ENCODE measurements around the gene IFRD2. TPM values are rescaled to one million over a fixed set of nuclear protein-coding genes. Genes with fewer than 3 reads are reported as not detected.

IFRD2 gene
- total RNA-seq, 1 experiment from 2014 or later = 223 TPM

- DNase-seq (no peak), ATAC-seq (no peak)
- peaks cover 4% of the 10 kb centered on the region; the same call in 1 of the 2 replicates for H3K36me3 ChIP-seq (ENCODE audit: low read depth, low read length)
- POLR2A ChIA-PET (ENCODE audit: unreplicated experiment) = no interaction called here
- H4K20me1 ChIP-seq (ENCODE audit: low read length) = 0 out of 2 replicates have a peak, but pooled peaks cover 7% of the 10 kb centered on the region
- no TSS peak for BruUV-seq (replicated peaks)
- TF ChIP-seq CTCF (conservative IDR thresholded peaks at IDR 0.05; ENCODE audit: low read depth, low read length) (no peak), EZH2phosphoT487 (IDR thresholded peaks at IDR 0.05; ENCODE audit: borderline replicate concordance, low read length) (no peak), EZH2 (IDR thresholded peaks at IDR 0.05; ENCODE audit: low read length, unreplicated experiment) (no peak)
- H3K27me3 ChIP-seq (ENCODE audit: low read length) = no peaks in the 10 kb centered on the region
- no peak overlapping the region for H3K4me2 ChIP-seq (ENCODE audit: low read length)
- H3K9me2 ChIP-seq (replicated peaks; ENCODE audit: low read length) = no peaks in the 10 kb centered on the region
- no peak overlapping the region for H2AFZ ChIP-seq (ENCODE audit: low read length)
- H3K4me1 ChIP-seq (ENCODE audit: insufficient read depth, low read length) = peaks cover 57% of the 10 kb centered on the region
- peaks cover 71% of the 10 kb centered on the region for H3K79me2 ChIP-seq (ENCODE audit: low read length)
- H3K9me3 ChIP-seq (ENCODE audit: low read length) = no peaks in the 10 kb centered on the region
- CTCF ChIA-PET = interaction anchor here (0.6 to 1.4 kb wide), 3 partner anchors 10 to 24 kb away, joined by 3 to 4 read pairs (median 4); partner anchors contain the start of gene GNAI2
- H3K9ac ChIP-seq (ENCODE audit: low read length) = no peak overlapping the region
- no peak overlapping the region for H3K4me3 ChIP-seq (ENCODE audit: low read length)
- H3K27ac ChIP-seq (ENCODE audit: low read length) = peak overlapping the region; percentile 58
- peaks cover 5% of the 10 kb centered on the region for H3F3A ChIP-seq (ENCODE audit: low read length, unreplicated experiment)
- intact Hi-C loops (cut with micrococcal nuclease) = no loop called here
Observed at GRCh38 chr3:50250514-50250913, 41.7 kb downstream of the IFRD2 start.

- ChIA-PET CTCF (no interaction called here), POLR2A (ENCODE audit: unreplicated experiment) (no interaction called here)
- Histone ChIP-seq H3K36me3 (ENCODE audit: low read depth, low read length) (peaks cover 4% of the 10 kb centered on the region; the same call in 1 of the 2 replicates), H3K4me3 (ENCODE audit: low read length) (no peak overlapping the region), H3K27ac (ENCODE audit: low read length) (peak overlapping the region; percentile 78; the same call in 1 of the 2 replicates), H3K4me2 (ENCODE audit: low read length) (no peak overlapping the region), H3K9me3 (ENCODE audit: low read length) (no peaks in the 10 kb centered on the region), H3F3A (ENCODE audit: low read length, unreplicated experiment) (peaks cover 5% of the 10 kb centered on the region), H4K20me1 (ENCODE audit: low read length) (0 out of 2 replicates have a peak, but pooled peaks cover 7% of the 10 kb centered on the region), H3K9ac (ENCODE audit: low read length) (no peak overlapping the region), H3K79me2 (ENCODE audit: low read length) (peaks cover 80% of the 10 kb centered on the region), H3K27me3 (ENCODE audit: low read length) (no peaks in the 10 kb centered on the region), H3K4me1 (ENCODE audit: insufficient read depth, low read length) (peaks cover 59% of the 10 kb centered on the region), H3K9me2 (replicated peaks; ENCODE audit: low read length) (no peaks in the 10 kb centered on the region), H2AFZ (ENCODE audit: low read length) (no peak overlapping the region)
- DNase-seq = no peak
- ATAC-seq = no peak
- TF ChIP-seq CTCF (conservative IDR thresholded peaks at IDR 0.05; ENCODE audit: low read depth, low read length) (no peak), EZH2 (IDR thresholded peaks at IDR 0.05; ENCODE audit: low read length, unreplicated experiment) (no peak), EZH2phosphoT487 (IDR thresholded peaks at IDR 0.05; ENCODE audit: borderline replicate concordance, low read length) (no peak)
- BruUV-seq (replicated peaks) = no TSS peak
- intact Hi-C loops (cut with micrococcal nuclease) = no loop called here
Observed at GRCh38 chr3:50249457-50249856, 42.8 kb downstream of the IFRD2 start.

GRCh38 chr3:50248387-50248786 lies 43.8 kb downstream of the IFRD2 start:
- TF ChIP-seq CTCF (conservative IDR thresholded peaks at IDR 0.05; ENCODE audit: low read depth, low read length) (no peak), EZH2 (IDR thresholded peaks at IDR 0.05; ENCODE audit: low read length, unreplicated experiment) (no peak), EZH2phosphoT487 (IDR thresholded peaks at IDR 0.05; ENCODE audit: borderline replicate concordance, low read length) (no peak)
- peaks cover 59% of the 10 kb centered on the region for H3K4me1 ChIP-seq (ENCODE audit: insufficient read depth, low read length)
- intact Hi-C loops (cut with micrococcal nuclease) = no loop called here
- H3K4me3 ChIP-seq (ENCODE audit: low read length) = no peak overlapping the region
- H3K79me2 ChIP-seq (ENCODE audit: low read length) = peaks cover 88% of the 10 kb centered on the region
- peak; percentile 53 for ATAC-seq
- H3K36me3 ChIP-seq (ENCODE audit: low read depth, low read length) = peaks cover 7% of the 10 kb centered on the region; the same call in 1 of the 2 replicates
- H3K9ac ChIP-seq (ENCODE audit: low read length) = peak overlapping the region; percentile 36
- peak; percentile 81 for DNase-seq
- peak overlapping the region; percentile 78 for H3K27ac ChIP-seq (ENCODE audit: low read length)
- no peaks in the 10 kb centered on the region for H3K9me3 ChIP-seq (ENCODE audit: low read length)
- no peaks in the 10 kb centered on the region for H3K9me2 ChIP-seq (replicated peaks; ENCODE audit: low read length)
- H2AFZ ChIP-seq (ENCODE audit: low read length) = no peak overlapping the region
- H4K20me1 ChIP-seq (ENCODE audit: low read length) = 0 out of 2 replicates have a peak, but pooled peaks cover 7% of the 10 kb centered on the region
- ChIA-PET CTCF (interaction anchor here (1.0 kb wide), 1 partner anchor 53 kb away, joined by 4 read pairs; no protein-coding TSS in a partner anchor), POLR2A (ENCODE audit: unreplicated experiment) (interaction anchor here (0.6 kb wide), 1 partner anchor 29 kb away, joined by 3 read pairs; no protein-coding TSS in a partner anchor)
- no peaks in the 10 kb centered on the region for H3K27me3 ChIP-seq (ENCODE audit: low read length)
- H3K4me2 ChIP-seq (ENCODE audit: low read length) = peak overlapping the region; percentile 40
- H3F3A ChIP-seq (ENCODE audit: low read length, unreplicated experiment) = peaks cover 5% of the 10 kb centered on the region
- BruUV-seq (replicated peaks) = no TSS peak
